ENCODE data around the gene PDLIM7. TPM values are rescaled to one million over a fixed set of nuclear protein-coding genes. Genes with fewer than 3 reads are reported as not detected.

Gene PDLIM7
- total RNA-seq, 3 donors from 2014 or later = 18.0 to 22.1 (median 19.0) TPM

DNA sequence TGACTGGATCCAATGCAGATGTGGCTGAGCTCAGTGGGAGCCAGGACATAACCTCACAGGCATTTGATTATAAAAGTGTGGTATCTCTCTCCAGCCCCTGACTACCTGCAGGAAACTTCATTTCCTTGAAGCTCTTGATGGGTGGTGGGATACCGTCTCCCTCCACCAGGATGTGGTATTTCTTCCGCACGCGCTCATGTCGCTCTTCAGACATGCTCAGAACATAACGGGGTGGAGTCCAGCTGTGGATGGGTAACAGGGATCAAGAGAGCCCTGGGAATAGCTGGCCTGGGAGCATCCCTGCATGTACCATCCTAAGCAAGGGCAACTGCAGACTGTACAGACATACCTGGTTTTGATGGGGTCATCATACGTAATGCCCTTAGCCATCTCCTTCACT, 18.2 kb upstream of the PDLIM7 start:
- no peak for DNase-seq
- Mint-ChIP-seq H3K36me3 (ENCODE audit: insufficient read depth) (peaks cover 47% of the 10 kb centered on the region), H3K9me3 (no peaks in the 10 kb centered on the region), H3K4me3 (peak overlapping the region; percentile 86), H3K27me3 (ENCODE audit: low read depth) (no peaks in the 10 kb centered on the region), H3K4me1 (ENCODE audit: low read depth) (peaks cover 47% of the 10 kb centered on the region)
- ATAC-seq = no peak

- peaks cover 41% of the 10 kb centered on the region for H3K36me3 Mint-ChIP-seq (ENCODE audit: insufficient read depth)
- ATAC-seq (no peak), DNase-seq (no peak)
- peak overlapping the region; percentile 86 for H3K4me3 Mint-ChIP-seq
- peaks cover 38% of the 10 kb centered on the region for H3K4me1 Mint-ChIP-seq (ENCODE audit: low read depth)
- no peaks in the 10 kb centered on the region for H3K27me3 Mint-ChIP-seq (ENCODE audit: low read depth)
- H3K9me3 Mint-ChIP-seq = no peaks in the 10 kb centered on the region
Measured at GRCh38 chr5:177514541-177514940, 17.1 kb upstream of the PDLIM7 start.

DNA sequence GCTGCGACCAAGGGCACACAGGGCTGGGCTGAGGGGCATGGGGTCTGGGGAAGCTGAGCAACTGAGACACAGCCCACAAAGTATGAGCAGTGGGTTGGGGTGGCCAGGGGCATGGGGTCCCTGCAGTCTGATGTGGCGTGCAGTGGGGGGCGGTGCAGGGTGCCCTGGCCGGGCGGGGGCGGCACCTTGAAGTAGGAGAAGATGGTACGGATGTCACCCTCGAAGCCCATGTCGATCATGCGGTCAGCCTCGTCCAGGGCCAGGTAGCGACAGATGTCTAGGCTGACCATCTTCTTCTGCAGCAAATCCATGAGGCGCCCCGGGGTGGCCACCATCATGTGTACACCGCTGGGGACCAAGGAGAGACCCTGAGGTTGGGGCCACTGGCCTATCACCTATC, 16.1 kb upstream of the PDLIM7 start:
- no peaks in the 10 kb centered on the region for H3K9me3 Mint-ChIP-seq
- peaks cover 39% of the 10 kb centered on the region for H3K36me3 Mint-ChIP-seq (ENCODE audit: insufficient read depth)
- H3K4me3 Mint-ChIP-seq = no peak overlapping the region
- H3K4me1 Mint-ChIP-seq (ENCODE audit: low read depth) = peaks cover 31% of the 10 kb centered on the region
- no peak for DNase-seq
- ATAC-seq = no peak
- H3K27me3 Mint-ChIP-seq (ENCODE audit: low read depth) = no peaks in the 10 kb centered on the region

- Mint-ChIP-seq H3K36me3 (ENCODE audit: insufficient read depth) (peaks cover 39% of the 10 kb centered on the region), H3K27me3 (ENCODE audit: low read depth) (no peaks in the 10 kb centered on the region), H3K9me3 (no peaks in the 10 kb centered on the region), H3K4me1 (ENCODE audit: low read depth) (peaks cover 31% of the 10 kb centered on the region), H3K4me3 (no peak overlapping the region)
- ATAC-seq (no peak), DNase-seq (no peak)
Measured at GRCh38 chr5:177512736-177513380, 15.5 kb upstream of the PDLIM7 start.

DNA sequence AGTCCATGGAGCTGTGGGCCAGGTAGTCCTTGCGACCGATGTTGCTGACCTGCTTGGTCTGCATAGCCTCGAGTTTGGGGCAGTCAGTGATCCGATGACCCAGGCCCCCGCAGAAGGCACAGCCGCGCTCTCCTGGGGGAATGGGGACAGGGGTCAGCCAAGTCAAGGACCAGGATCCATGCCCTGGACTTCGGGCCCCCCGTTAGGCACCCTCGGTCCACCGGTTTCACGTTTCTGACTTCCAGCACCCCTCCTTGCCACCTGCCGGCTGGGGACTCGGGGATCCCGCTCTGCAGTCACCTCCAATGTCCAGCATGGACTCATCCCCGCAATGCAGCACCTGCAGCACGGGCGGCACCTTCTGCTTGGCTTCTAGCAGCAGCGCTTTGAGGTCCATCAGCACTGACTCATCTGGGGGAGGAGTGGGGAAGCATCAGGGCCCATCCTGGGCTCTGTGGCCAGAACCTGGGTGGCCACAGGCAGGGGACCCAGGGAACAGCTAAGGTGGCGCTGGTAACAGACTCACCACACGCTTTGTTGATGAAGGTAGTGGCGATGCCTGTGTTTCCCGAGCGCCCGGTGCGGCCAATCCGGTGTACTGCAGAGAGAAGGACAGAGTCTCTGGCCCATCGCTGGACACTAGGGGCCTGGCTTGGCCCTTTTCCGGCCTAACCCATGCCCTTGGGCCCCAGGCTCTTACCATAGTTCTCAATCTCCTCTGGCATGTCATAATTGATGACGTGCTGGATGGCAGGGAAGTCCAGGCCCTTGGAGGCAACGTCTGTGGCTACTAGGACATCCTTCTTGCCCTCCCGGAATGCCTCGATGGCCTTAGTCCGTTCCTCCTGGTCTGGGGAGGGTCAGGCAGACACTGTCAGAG, 14.6 kb upstream of the PDLIM7 start:
- Mint-ChIP-seq H3K36me3 (ENCODE audit: insufficient read depth) (peaks cover 41% of the 10 kb centered on the region), H3K9me3 (no peaks in the 10 kb centered on the region), H3K4me3 (no peak overlapping the region), H3K27me3 (ENCODE audit: low read depth) (no peaks in the 10 kb centered on the region), H3K4me1 (ENCODE audit: low read depth) (peaks cover 30% of the 10 kb centered on the region)
- ATAC-seq = no peak
- DNase-seq = no peak

DNA sequence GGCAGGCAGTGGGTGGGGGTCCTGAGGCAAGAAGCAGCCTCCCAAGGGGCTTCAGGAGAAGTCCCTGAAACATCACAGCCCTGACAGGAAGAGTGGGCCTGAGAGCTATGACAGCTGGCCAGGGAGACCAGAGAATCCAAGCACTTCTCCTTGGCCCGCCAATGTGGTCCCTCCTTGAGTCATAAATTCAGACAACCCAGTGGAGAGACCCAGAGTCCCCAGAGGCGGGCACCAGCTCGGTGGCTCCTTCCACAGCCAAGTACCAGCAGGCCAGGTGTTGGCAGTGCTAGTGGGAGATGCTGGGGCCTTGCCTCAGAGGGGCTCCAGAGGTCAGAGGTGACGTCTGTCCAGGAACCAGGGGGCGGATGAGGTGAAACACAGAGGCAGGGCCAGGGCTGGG, 13.8 kb upstream of the PDLIM7 start:
- no peaks in the 10 kb centered on the region for H3K9me3 Mint-ChIP-seq
- peaks cover 37% of the 10 kb centered on the region for H3K36me3 Mint-ChIP-seq (ENCODE audit: insufficient read depth)
- H3K4me1 Mint-ChIP-seq (ENCODE audit: low read depth) = peaks cover 25% of the 10 kb centered on the region
- no peaks in the 10 kb centered on the region for H3K27me3 Mint-ChIP-seq (ENCODE audit: low read depth)
- no peak for ATAC-seq
- H3K4me3 Mint-ChIP-seq = no peak overlapping the region
- DNase-seq = no peak

DNA sequence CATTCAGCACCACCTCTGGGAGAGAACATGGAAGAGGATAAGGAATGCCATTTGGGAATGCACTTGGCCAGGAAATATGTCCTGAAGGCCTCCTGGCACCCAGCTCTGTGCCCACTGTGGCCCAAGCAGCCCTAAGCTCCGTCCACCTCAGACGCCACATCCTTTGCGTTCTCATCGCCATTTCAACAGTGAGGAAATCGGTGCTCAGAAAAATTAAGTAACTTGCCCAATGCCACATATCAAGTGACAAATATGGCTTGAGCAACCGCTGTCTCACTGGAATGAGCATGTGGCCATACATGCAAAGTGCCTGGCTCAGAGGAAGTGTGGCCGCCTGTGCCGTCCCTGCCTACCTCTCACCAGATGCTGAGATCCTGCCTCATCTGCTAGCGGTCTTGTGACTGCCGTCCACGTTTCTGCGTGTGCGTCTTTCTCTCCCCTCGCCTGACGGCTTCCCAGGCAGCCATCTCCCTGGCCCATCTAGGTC, 13.2 kb upstream of the PDLIM7 start:
- Mint-ChIP-seq H3K36me3 (ENCODE audit: insufficient read depth) (peaks cover 35% of the 10 kb centered on the region), H3K4me1 (ENCODE audit: low read depth) (peaks cover 19% of the 10 kb centered on the region), H3K9me3 (no peaks in the 10 kb centered on the region), H3K27me3 (ENCODE audit: low read depth) (no peaks in the 10 kb centered on the region), H3K4me3 (no peak overlapping the region)
- ATAC-seq (no peak), DNase-seq (no peak)

- DNase-seq (no peak), ATAC-seq (peak in 1 of 2 donors; percentile 13)
- peak overlapping the region; percentile 31 for H3K4me3 Mint-ChIP-seq
- H3K9me3 Mint-ChIP-seq = no peaks in the 10 kb centered on the region
- peaks cover 30% of the 10 kb centered on the region for H3K36me3 Mint-ChIP-seq (ENCODE audit: insufficient read depth)
- peaks cover 14% of the 10 kb centered on the region for H3K4me1 Mint-ChIP-seq (ENCODE audit: low read depth)
- no peaks in the 10 kb centered on the region for H3K27me3 Mint-ChIP-seq (ENCODE audit: low read depth)
Measured at GRCh38 chr5:177509991-177510566, 12.7 kb upstream of the PDLIM7 start.

DNA sequence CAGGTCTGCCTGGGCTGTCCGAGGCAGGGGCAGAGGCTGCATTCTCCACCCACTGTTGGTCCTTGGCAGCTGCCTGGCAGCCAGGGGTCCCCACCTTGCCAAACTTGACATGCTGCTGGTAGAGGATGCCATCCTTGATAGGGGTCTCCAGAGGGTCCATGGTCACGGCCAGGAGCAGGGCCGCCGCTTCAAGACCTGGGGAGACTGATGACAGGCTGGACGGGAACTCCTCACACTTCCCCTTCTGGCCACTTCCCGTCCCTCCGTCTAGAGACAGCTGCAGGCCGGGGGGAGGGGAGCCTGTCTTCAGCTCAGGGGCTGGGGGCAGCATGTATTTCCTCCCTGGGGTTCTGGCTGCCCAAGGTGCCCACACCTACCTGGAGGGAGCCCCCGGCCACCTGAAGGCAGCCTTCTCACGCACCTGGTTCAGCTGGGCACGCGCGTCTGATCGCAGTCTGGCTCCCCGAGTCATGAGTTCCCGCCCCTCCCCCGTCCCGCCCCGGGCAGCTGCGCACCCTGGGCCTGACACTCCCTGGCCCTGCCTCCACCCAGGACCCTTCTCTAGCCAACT, 12.1 kb upstream of the PDLIM7 start, which contains the start of gene DOK3:
Gene DOK3, minus strand, starts transcription at position 446 of the 571 bp plus-strand sequence. Its CDS starts 286 bp downstream, at position 160.
- ATAC-seq = peak in 1 of 2 donors; percentile 20
- Mint-ChIP-seq H3K4me1 (ENCODE audit: low read depth) (peaks cover 11% of the 10 kb centered on the region), H3K9me3 (no peaks in the 10 kb centered on the region), H3K27me3 (ENCODE audit: low read depth) (no peaks in the 10 kb centered on the region), H3K4me3 (peak within 1 kb of the TSS; percentile 35), H3K36me3 (ENCODE audit: insufficient read depth) (peaks cover 26% of the 10 kb centered on the region)
- no peak for DNase-seq

DNA sequence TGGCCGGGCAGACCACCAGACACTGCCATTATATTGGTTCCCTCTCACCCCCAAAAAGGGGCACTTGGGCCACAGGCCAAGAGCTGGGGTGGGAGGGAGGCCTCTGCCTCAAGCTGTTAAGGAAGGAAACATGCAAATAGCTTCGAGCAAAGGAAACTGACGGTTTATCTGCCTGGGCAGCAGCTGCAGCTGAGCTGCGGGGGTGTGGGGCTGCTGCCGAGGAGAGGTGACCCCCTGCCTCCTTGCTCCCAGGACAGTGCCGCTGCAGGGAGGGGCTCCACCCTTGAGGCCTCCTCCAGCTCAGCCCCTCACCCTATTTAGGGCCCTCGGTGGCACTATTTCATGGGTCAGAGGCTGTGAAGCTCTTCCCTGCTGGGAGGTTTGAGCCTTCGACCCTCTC, 11.4 kb upstream of the PDLIM7 start:
- H3K36me3 Mint-ChIP-seq (ENCODE audit: insufficient read depth) = peaks cover 19% of the 10 kb centered on the region
- no peaks in the 10 kb centered on the region for H3K27me3 Mint-ChIP-seq (ENCODE audit: low read depth)
- DNase-seq (no peak), ATAC-seq (no peak)
- peak overlapping the region; percentile 35 for H3K4me3 Mint-ChIP-seq
- H3K4me1 Mint-ChIP-seq (ENCODE audit: low read depth) = peaks cover 5% of the 10 kb centered on the region
- no peaks in the 10 kb centered on the region for H3K9me3 Mint-ChIP-seq

GRCh38 chr5:177508221-177508611, 10.8 kb upstream of the PDLIM7 start:
- no peak for ATAC-seq
- Mint-ChIP-seq H3K36me3 (ENCODE audit: insufficient read depth) (peaks cover 15% of the 10 kb centered on the region), H3K9me3 (no peaks in the 10 kb centered on the region), H3K4me3 (no peak overlapping the region), H3K27me3 (ENCODE audit: low read depth) (no peaks in the 10 kb centered on the region), H3K4me1 (ENCODE audit: low read depth) (peaks cover 4% of the 10 kb centered on the region)
- DNase-seq = no peak

GRCh38 chr5:177507596-177508220, 10.3 kb upstream of the PDLIM7 start:
- Mint-ChIP-seq H3K36me3 (ENCODE audit: insufficient read depth) (peaks cover 11% of the 10 kb centered on the region), H3K27me3 (ENCODE audit: low read depth) (no peaks in the 10 kb centered on the region), H3K4me1 (ENCODE audit: low read depth) (peaks cover 4% of the 10 kb centered on the region), H3K4me3 (no peak overlapping the region), H3K9me3 (no peaks in the 10 kb centered on the region)
- DNase-seq (no peak), ATAC-seq (no peak)

GRCh38 chr5:177507165-177507564, 9.8 kb upstream of the PDLIM7 start:
- Mint-ChIP-seq H3K9me3 (no peaks in the 10 kb centered on the region), H3K36me3 (ENCODE audit: insufficient read depth) (peaks cover 11% of the 10 kb centered on the region), H3K4me3 (no peak overlapping the region), H3K4me1 (ENCODE audit: low read depth) (peaks cover 7% of the 10 kb centered on the region), H3K27me3 (ENCODE audit: low read depth) (no peaks in the 10 kb centered on the region)
- DNase-seq (no peak), ATAC-seq (no peak)

DNA sequence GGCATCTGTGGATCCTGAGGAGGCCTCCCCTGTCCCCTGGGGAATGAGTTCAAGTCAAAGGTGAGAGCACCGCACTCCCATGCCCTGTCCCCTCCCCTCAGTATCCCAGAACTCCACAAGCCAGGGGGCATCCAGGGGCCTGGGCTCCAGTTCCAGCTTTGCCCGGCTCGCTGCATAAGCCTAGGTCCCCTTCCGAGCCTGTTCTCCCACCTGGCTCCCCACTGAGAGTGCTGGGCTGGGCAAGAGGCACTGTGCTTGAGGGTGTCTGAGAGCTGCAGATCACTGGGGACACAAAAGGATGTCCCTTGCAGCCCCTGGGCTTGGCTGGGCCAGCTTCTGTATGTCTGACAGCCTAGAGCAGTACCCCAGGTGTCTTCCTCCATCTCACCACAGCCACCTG, 7.7 kb upstream of the PDLIM7 start:
- no peaks in the 10 kb centered on the region for H3K27me3 Mint-ChIP-seq (ENCODE audit: low read depth)
- no peak for DNase-seq
- H3K9me3 Mint-ChIP-seq = no peaks in the 10 kb centered on the region
- H3K4me3 Mint-ChIP-seq = no peak overlapping the region
- ATAC-seq = no peak
- peaks cover 8% of the 10 kb centered on the region for H3K4me1 Mint-ChIP-seq (ENCODE audit: low read depth)
- H3K36me3 Mint-ChIP-seq (ENCODE audit: insufficient read depth) = peaks cover 2% of the 10 kb centered on the region

All from activated T-cell treated with anti-CD3 and anti-CD28 coated beads, Interleukin-2, amount 50 U/mL, for 4 hours (primary cell).